GM23338 (cell line): ENCODE data around the gene TBC1D16.

Experiments used
- CTCF ChIP-seq, 2 experiments: fragments of 200-600 bp in 1 of 2; sonication (generic) in 1 of 2; conservative IDR thresholded peaks; 2 replicates each; pipeline versions ENCODE4 v1.5.1 to v1.6.1; 2016 to 2017; ENCODE audit warnings: antibody characterized with exemption in 2 of 2, low read depth in 2 of 2, mild to moderate bottlenecking in 2 of 2, moderate library complexity in 1 of 2
- EZH2phosphoT487 ChIP-seq: fragments of 200-600 bp; sonication (generic); IDR thresholded peaks from one replicate; pipeline ENCODE4 v1.8.1; 2018; ENCODE audit warnings: antibody characterized with exemption; ENCODE audit not compliant: unreplicated experiment
- STAT1 ChIP-seq: IDR thresholded peaks from one replicate; pipeline ENCODE4 v1.6.1; 2016; ENCODE audit warnings: antibody characterized with exemption; ENCODE audit not compliant: unreplicated experiment

- TF ChIP-seq CTCF (conservative IDR thresholded peaks at IDR 0.05; ENCODE audit: low read depth in 2 of 2) (no peak), EZH2phosphoT487 (no peak), STAT1 (no peak)
Measured at GRCh38 chr17:80000981-80001775, 34.5 kb downstream of the TBC1D16 start.
